Caco-2 (cell line): ENCODE measurements around the gene ZNF76. TPM values are rescaled to one million over a fixed set of nuclear protein-coding genes. Genes with fewer than 3 reads are reported as not detected.

ENCODE experiments used
- BruUV-seq: library from RNA; stranded (reverse); fragments of 400-500 nt; replicated peaks from 2 replicates; lab custom pipeline; 2021; lab: Mats Ljungman, UMichigan
- CTCF ChIA-PET: fragments of 300-600 bp; sonication (Branson Sonifier 250); formaldehyde crosslinking; loops from one replicate; lab custom pipeline; 2022; ENCODE audit warnings: antibody characterized with exemption; lab: Charles Lee
- POLR2A ChIA-PET: fragments of 300-600 bp; sonication (Branson Sonifier 250); formaldehyde crosslinking; loops from one replicate; lab custom pipeline; 2022; ENCODE audit warnings: antibody characterized with exemption; lab: Charles Lee
- DNase-seq, 2 experiments: peaks; one replicate each; pipeline versions ENCODE4 v3.0.0 to v3.0.0-alpha.2; 2020 to 2022
- H3K27me3 ChIP-seq: replicated peaks from 2 replicates; pipeline ENCODE4 v1.6.0; 2011; ENCODE audit warnings: low read length; ENCODE audit not compliant: control insufficient read depth, insufficient read depth
- H3K36me3 ChIP-seq: 2 replicates; pipeline ENCODE4 v1.5.1; 2011; ENCODE audit warnings: low read length; ENCODE audit not compliant: control insufficient read depth, insufficient read depth
- H3K4me1 ChIP-seq: fragments of 250-450 bp; sonication (Bioruptor Pico); 2 replicates; pipeline ENCODE4 v1.5.1; 2020; ENCODE audit warnings: mild to moderate bottlenecking
- H3K4me3 ChIP-seq: 2 replicates; pipeline ENCODE4 v1.5.1; 2011; ENCODE audit warnings: low read depth, mild to moderate bottlenecking, control low read depth, low read length
- H3K9me3 ChIP-seq: fragments of 250-450 bp; sonication (Bioruptor Pico); 2 replicates; pipeline ENCODE4 v1.5.1; 2020; ENCODE audit warnings: mild to moderate bottlenecking, moderate library complexity
- H3K27ac Mint-ChIP-seq: one replicate; pipeline ENCODE4 v1.8.0; 2022; ENCODE audit warnings: mixed read lengths; ENCODE audit not compliant: unreplicated experiment
- H3K27me3 Mint-ChIP-seq: one replicate; pipeline ENCODE4 v1.8.0; 2022; ENCODE audit warnings: mixed read lengths; ENCODE audit not compliant: insufficient read depth, unreplicated experiment
- H3K36me3 Mint-ChIP-seq: one replicate; pipeline ENCODE4 v1.8.0; 2022; ENCODE audit warnings: mild to moderate bottlenecking, mixed read lengths; ENCODE audit not compliant: insufficient read depth, unreplicated experiment
- H3K4me1 Mint-ChIP-seq: one replicate; pipeline ENCODE4 v1.8.0; 2022; ENCODE audit warnings: low read depth, mixed read lengths; ENCODE audit not compliant: unreplicated experiment
- H3K4me3 Mint-ChIP-seq: one replicate; pipeline ENCODE4 v1.8.0; 2022; ENCODE audit warnings: mild to moderate bottlenecking, moderate library complexity, mixed read lengths; ENCODE audit not compliant: unreplicated experiment
- H3K9me3 Mint-ChIP-seq: one replicate; pipeline ENCODE4 v1.8.0; 2022; ENCODE audit warnings: mixed read lengths; ENCODE audit not compliant: unreplicated experiment
- intact Hi-C: fragments of 100-400 bp; cut with micrococcal nuclease; formaldehyde crosslinking; loops from one replicate; pipeline ENCODE4 v1.10.0; 2022; ENCODE audit not compliant: unreplicated experiment
- total RNA-seq: library from RNA; stranded (reverse); gene quantifications from 2 replicates; pipeline ENCODE4 v1.2.3, GENCODE V29; 2022
- TF ChIP-seq, protein P1 (sequence below), 2 experiments: fragments of 200-600 bp in 1 of 2; IDR thresholded peaks; 1 replicate in 1 of 2; 2 replicates in 1 of 2; pipeline versions ENCODE4 v1.5.1 to v1.8.0; 2011 to 2022; ENCODE audit warnings: antibody characterized with exemption in 1 of 2, control low read depth in 1 of 2, inconsistent platforms in 1 of 2, low read depth in 1 of 2, low read length in 1 of 2, mild to moderate bottlenecking in 1 of 2, moderate library complexity in 1 of 2; ENCODE audit not compliant: insufficient read depth in 1 of 2, severe bottlenecking in 1 of 2, unreplicated experiment in 1 of 2

Gene ZNF76
- total RNA-seq, 1 experiment from 2014 or later = 22.7 TPM

DNA sequence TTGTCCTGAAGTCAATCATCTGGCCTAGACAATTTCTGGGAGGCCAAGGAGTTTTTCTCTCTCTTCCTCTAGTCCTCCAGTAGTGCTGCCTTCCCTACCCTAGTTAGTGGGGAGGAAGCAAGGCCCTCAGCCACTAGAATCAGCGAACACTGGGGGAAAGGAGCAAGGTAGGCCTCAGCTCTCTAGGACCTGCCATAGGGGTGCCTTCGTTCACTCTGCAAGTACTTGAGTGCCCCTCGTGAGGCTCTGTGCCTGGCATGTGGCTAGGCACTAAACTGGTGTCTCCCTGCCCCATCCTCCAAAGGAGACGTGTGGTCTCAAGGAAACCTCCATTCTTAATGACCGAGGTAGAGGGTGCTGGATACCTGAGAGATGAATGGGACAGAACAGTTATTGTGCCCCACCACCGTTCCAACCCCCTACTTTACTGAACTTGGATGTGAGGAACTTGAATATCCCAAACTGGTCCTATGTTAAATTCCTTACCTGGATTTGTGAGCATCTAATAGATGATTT, 39.1 kb downstream of the ZNF76 start:
- Mint-ChIP-seq H3K27me3 (no peaks in the 10 kb centered on the region), H3K9me3 (no peaks in the 10 kb centered on the region), H3K27ac (no peak overlapping the region), H3K4me1 (no peaks in the 10 kb centered on the region), H3K4me3 (peak overlapping the region; percentile 55), H3K36me3 (no peaks in the 10 kb centered on the region)
- DNase-seq = no peak
- POLR2A ChIA-PET = no interaction called here
- CTCF ChIA-PET = interaction anchor here (1.4 to 3.2 kb wide), 2 partner anchors 44 to 151 kb away, joined by 4 to 26 read pairs; partner anchors contain the start of gene PPARD
- H3K9me3 ChIP-seq = no peaks in the 10 kb centered on the region
- intact Hi-C loops = loop anchor here (10.0 kb wide), 2 partner anchors 226 to 436 kb away; partner anchors contain the start of gene ARMC12
- no TSS peak for BruUV-seq
- no peaks in the 10 kb centered on the region for H3K27me3 ChIP-seq
- peaks cover 5% of the 10 kb centered on the region; the same call in 1 of the 2 replicates for H3K4me1 ChIP-seq
- no peak overlapping the region for H3K4me3 ChIP-seq
- TF ChIP-seq, protein P1, sequence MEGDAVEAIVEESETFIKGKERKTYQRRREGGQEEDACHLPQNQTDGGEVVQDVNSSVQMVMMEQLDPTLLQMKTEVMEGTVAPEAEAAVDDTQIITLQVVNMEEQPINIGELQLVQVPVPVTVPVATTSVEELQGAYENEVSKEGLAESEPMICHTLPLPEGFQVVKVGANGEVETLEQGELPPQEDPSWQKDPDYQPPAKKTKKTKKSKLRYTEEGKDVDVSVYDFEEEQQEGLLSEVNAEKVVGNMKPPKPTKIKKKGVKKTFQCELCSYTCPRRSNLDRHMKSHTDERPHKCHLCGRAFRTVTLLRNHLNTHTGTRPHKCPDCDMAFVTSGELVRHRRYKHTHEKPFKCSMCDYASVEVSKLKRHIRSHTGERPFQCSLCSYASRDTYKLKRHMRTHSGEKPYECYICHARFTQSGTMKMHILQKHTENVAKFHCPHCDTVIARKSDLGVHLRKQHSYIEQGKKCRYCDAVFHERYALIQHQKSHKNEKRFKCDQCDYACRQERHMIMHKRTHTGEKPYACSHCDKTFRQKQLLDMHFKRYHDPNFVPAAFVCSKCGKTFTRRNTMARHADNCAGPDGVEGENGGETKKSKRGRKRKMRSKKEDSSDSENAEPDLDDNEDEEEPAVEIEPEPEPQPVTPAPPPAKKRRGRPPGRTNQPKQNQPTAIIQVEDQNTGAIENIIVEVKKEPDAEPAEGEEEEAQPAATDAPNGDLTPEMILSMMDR (IDR thresholded peaks at IDR 0.05; ENCODE audit: insufficient read depth in 1 of 2, low read depth in 1 of 2, low read length in 1 of 2, severe bottlenecking in 1 of 2, unreplicated experiment in 1 of 2) = no peak
- no peaks in the 10 kb centered on the region; the same call in 1 of the 2 replicates for H3K36me3 ChIP-seq

DNA sequence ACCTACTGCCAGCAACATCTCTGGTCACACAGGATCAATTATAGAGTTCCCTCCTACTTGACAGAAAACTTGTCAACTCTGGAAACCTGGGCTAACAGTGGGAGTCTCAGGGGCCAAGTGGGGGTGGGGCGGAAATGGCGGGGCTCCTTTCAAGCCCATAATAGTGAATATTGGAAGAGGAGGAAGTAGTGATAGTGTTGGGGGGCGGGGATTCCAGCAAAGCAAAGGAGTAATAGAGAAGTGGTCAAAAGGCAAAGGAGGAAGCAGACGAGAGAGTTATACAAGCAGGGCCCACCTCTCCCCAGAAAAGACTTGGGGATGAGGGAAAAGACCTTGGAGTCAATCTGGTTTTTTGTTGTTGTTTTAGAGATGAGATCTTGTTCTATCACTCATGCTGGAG, 40.1 kb downstream of the ZNF76 start:
- peaks cover 5% of the 10 kb centered on the region; the same call in 1 of the 2 replicates for H3K4me1 ChIP-seq
- Mint-ChIP-seq H3K27me3 (no peaks in the 10 kb centered on the region), H3K27ac (no peak overlapping the region), H3K4me1 (peaks cover 7% of the 10 kb centered on the region), H3K4me3 (no peak overlapping the region), H3K9me3 (no peaks in the 10 kb centered on the region), H3K36me3 (no peaks in the 10 kb centered on the region)
- BruUV-seq = no TSS peak
- no peak overlapping the region for H3K4me3 ChIP-seq
- ChIA-PET POLR2A (no interaction called here), CTCF (no interaction called here)
- no peak for DNase-seq
- H3K27me3 ChIP-seq = no peaks in the 10 kb centered on the region
- intact Hi-C loops = loop anchor here (10.0 kb wide), 2 partner anchors 225 to 435 kb away; partner anchors contain the start of gene ARMC12
- H3K9me3 ChIP-seq = no peaks in the 10 kb centered on the region
- TF ChIP-seq, protein P1 (IDR thresholded peaks at IDR 0.05; ENCODE audit: insufficient read depth in 1 of 2, low read depth in 1 of 2, low read length in 1 of 2, severe bottlenecking in 1 of 2, unreplicated experiment in 1 of 2) = no peak
- no peaks in the 10 kb centered on the region; the same call in 1 of the 2 replicates for H3K36me3 ChIP-seq

DNA sequence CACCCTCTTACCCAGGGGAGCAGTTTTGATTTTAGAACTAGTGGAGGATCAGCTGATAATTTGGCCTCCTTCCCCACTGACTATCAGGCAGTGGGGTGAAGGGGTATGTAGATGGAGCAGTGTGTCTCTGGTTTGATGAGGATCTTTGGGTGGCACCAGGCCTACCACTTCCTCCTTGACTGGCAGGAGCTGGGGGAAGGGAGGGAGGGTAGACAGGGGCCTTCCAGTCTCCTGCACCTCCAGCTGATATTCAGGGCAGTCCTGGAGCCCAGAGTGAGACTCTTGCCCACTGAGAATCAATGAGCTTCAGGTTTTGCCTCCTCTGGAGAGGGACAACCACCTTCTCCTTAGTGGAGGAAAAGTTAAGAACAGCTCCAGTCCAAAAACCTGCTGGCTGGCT, 41.3 kb downstream of the ZNF76 start:
- H3K27me3 Mint-ChIP-seq = no peaks in the 10 kb centered on the region
- H3K27me3 ChIP-seq = no peaks in the 10 kb centered on the region
- intact Hi-C loops = no loop called here
- no peak overlapping the region for H3K4me3 ChIP-seq
- DNase-seq = no peak
- H3K4me3 Mint-ChIP-seq = no peak overlapping the region
- peaks cover 7% of the 10 kb centered on the region for H3K4me1 Mint-ChIP-seq
- H3K4me1 ChIP-seq = peaks cover 5% of the 10 kb centered on the region; the same call in 1 of the 2 replicates
- H3K36me3 Mint-ChIP-seq = no peaks in the 10 kb centered on the region
- TF ChIP-seq, protein P1 (IDR thresholded peaks at IDR 0.05; ENCODE audit: insufficient read depth in 1 of 2, low read depth in 1 of 2, low read length in 1 of 2, severe bottlenecking in 1 of 2, unreplicated experiment in 1 of 2) = no peak
- POLR2A ChIA-PET = no interaction called here
- H3K36me3 ChIP-seq = no peaks in the 10 kb centered on the region; the same call in 1 of the 2 replicates
- BruUV-seq = no TSS peak
- H3K9me3 Mint-ChIP-seq = no peaks in the 10 kb centered on the region
- H3K9me3 ChIP-seq = no peaks in the 10 kb centered on the region
- no peak overlapping the region for H3K27ac Mint-ChIP-seq
- CTCF ChIA-PET = no interaction called here
